ENCODE measurements around the gene C9orf152.

- TF ChIP-seq CTCF (conservative IDR thresholded peaks at IDR 0.05; ENCODE audit: low read length), result no peak
- TF ChIP-seq EZH2phosphoT487 (IDR thresholded peaks at IDR 0.05; ENCODE audit: borderline replicate concordance), result no peak
These were observed 5.7 kb downstream of the C9orf152 start for GRCh38 chr9:110202232-110202631.

Measured in Loucy (cell line).